Measurements from ENCODE around the gene AURKAIP1.
A peak's percentile ranks its signal among the peaks of the same experiment; 100 is the strongest.

The AURKAIP1 gene

GRCh38 chr1:1331068-1331965 lies 43.7 kb downstream of the AURKAIP1 start, which contains the start of gene TAS1R3:
TSS of gene TAS1R3 (plus strand) at chr1:1331280. CDS start at chr1:1331346, 66 bp downstream.
- DNase-seq = no peak

DNA sequence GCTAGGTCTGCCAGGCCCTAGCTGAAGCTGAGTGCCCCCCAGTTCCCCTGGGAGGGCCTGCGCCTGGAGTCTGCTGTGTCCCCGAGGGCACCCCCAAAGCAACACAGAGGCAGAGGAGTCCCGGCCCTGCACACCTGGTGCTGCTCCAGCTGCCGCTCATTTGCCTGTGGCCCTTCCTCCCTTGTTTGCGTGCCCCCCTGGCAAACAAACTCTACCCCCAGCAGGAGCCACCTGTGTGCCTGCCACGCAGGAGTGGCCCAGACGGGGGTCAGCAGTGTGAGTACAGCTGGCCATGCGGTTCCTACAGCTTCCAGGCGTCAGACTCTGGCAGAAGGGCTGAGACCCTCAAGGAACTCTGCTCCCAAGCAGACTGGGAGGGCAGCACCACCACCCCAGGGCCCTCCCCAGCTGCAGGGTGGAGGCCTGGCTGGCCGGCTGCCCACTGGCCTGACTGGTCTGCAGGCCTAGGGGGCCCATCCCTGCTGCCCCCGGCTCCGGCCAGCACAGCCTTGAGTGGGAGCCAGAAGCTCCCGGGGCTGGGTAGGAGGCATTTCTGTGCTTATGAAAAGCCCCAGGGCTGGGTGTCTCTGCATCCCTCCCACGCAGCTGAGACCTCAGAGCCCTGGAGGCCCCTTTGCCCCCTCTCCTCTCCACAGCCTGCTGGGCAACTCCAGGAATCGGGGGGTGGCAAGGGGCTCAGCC lies 44.5 kb downstream of the AURKAIP1 start:
- no peak for DNase-seq

DNA sequence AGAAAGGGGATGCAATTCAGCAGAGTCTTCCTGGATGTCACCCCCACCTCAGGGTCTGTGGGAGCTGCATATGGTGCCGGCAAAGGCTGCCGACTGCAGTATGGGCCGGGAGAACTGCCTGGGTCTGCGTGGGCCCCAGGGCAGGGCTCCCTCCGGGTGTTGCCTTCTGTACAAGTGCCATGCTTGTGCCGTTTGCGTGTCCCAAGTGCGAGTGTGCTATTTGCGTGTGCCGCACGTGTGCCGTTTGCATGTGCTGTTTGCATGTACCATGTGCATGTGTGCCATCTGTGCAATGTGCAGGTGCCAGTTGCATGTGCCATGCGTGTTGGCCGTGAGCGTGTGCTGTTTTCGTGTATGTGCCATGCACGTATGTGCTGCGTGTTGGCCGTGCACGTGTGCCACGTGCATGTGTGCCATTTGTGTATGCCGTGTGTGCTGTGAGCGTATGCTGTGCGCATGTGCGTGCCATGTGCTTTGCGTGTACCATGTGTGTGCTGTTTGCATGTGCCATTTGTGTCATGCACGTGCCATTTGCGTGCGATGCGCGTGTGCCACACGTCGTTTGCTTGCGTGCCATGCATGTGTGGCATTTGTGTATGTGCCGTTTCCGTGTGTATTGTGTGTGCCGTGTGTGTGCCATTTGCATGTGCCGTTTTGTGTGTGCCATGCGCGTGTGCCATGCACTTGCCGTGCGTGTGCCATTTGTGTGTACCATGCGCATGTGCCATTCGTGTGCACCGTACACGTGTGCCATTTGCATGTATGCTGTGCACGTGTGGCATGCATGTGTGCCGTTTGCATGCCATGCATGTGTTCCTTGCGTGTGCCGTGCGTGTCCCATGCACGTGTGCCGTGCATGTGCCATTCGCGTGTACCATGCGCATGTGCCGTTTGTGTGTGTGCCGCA lies 45.5 kb downstream of the AURKAIP1 start:
- no peak for DNase-seq

- no peak for DNase-seq
These were observed 46.8 kb downstream of the AURKAIP1 start for GRCh38 chr1:1328254-1328653.

- no peak for DNase-seq
These were observed 47.7 kb downstream of the AURKAIP1 start for GRCh38 chr1:1327291-1327690.

- no peak for DNase-seq
These were observed 48.9 kb downstream of the AURKAIP1 start for GRCh38 chr1:1326075-1326605.

- DNase-seq = no peak
These were observed 49.5 kb downstream of the AURKAIP1 start for GRCh38 chr1:1325288-1326074.

- peak; percentile 96 for DNase-seq
These were observed 50.3 kb downstream of the AURKAIP1 start, which contains the start of the genes CPTP and INTS11 for GRCh38 chr1:1324524-1325287. TSS of gene CPTP (plus strand) at chr1:1324802. CDS start at chr1:1326911, 2,109 bp downstream. TSS of gene INTS11 (minus strand) at chr1:1324660. CDS start at chr1:1324608, 52 bp downstream.

- no peak for DNase-seq
These were observed 50.9 kb downstream of the AURKAIP1 start for GRCh38 chr1:1324084-1324523.
